ENCODE measurements around the gene WNK2. TPM values are rescaled to one million over a fixed set of nuclear protein-coding genes. Genes with fewer than 3 reads are reported as not detected.
A peak's percentile ranks its signal among the peaks of the same experiment; 100 is the strongest.

The WNK2 gene
- total and polyA plus RNA-seq, 2 of the 4 experiments (the other 2 are of a cell fraction) = not detected

DNA sequence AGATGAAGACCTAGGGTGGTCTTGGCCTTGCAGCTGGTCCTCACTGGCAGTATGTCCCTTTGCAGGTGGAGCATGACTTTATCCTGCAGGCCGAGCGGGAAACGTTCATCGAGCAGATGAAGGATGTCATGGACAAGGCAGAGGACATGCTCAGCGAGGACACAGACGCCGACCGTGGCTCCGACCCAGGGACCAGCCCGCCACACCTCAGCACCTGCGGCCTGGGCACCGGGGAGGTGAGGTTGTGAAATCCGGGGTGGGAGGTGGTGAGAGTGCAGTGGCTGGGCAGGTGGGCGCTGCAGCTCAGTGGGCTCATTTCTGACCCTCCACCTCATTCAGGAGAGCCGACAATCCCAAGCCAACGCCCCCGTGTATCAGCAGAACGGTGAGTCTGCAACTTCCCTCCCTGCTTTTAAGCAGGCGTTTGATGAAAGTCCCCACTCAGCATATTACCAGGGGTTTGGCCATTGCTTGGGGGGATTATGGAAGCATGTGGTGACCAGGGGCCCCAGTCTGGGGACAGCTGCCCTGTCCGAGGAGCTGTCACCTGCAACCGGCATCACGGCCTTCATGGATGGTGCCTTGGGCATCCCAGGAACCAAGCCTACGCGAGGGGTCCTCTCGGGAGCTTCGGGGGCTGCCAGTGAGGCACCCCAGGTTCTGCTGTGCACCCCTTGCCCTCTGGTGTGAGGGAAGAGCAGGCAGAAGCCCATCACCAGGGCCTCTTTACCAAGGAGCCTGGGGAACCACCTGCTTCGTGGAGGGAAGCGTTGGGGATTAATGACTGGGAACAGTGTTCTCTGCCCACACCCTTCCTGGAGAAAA, 84.0 kb downstream of the WNK2 start (continued):
- no peak for TF ChIP-seq MAZ (IDR thresholded peaks at IDR 0.05; ENCODE audit: borderline replicate concordance, low read depth, low read length)

- Histone ChIP-seq H3K4me1 (ENCODE audit: control insufficient read depth, insufficient read depth, low read length) (no peaks in the 10 kb centered on the region), H2BK20ac (ENCODE audit: low read depth, low read length) (no peak overlapping the region), H4K91ac (ENCODE audit: insufficient read depth, low read depth, low read length) (no peak overlapping the region), H4K8ac (ENCODE audit: low read depth in 2 of 2, low read length in 2 of 2) (no peak overlapping the region), H3K14ac (replicated peaks; ENCODE audit: low read depth, low read length) (no peak overlapping the region), H3K4me3 (ENCODE audit: insufficient read depth, low read depth, low read length) (no peak overlapping the region), H4K5ac (ENCODE audit: low read depth, low read length) (no peak overlapping the region), H2AK5ac (ENCODE audit: low read depth, low read length) (no peak overlapping the region), H2BK5ac (ENCODE audit: low read depth, low read length, poor library complexity, severe bottlenecking) (no peak overlapping the region), H2BK15ac (ENCODE audit: low read depth, low read length) (no peak overlapping the region), H4K20me1 (ENCODE audit: insufficient read depth, low read length) (no peaks in the 10 kb centered on the region; the same call in 1 of the 2 replicates), H3K4me2 (ENCODE audit: low read depth, low read length) (no peak overlapping the region), H2AFZ (replicated peaks; ENCODE audit: low read length, poor library complexity) (no peak overlapping the region), H3K18ac (ENCODE audit: low read depth, low read length) (no peak overlapping the region), H3K4ac (ENCODE audit: low read depth, low read length) (no peak overlapping the region), H3K27ac (ENCODE audit: insufficient read depth, low read length) (no peak overlapping the region), H2BK120ac (ENCODE audit: low read depth, low read length) (no peak overlapping the region), H3K9me3 (ENCODE audit: control insufficient read depth, insufficient read depth, low read length) (no peaks in the 10 kb centered on the region), H3K56ac (ENCODE audit: extremely low read depth, insufficient read depth, low read length) (no peak overlapping the region), H3K36me3 (ENCODE audit: control insufficient read depth, insufficient read depth, low read length) (no peaks in the 10 kb centered on the region), H3K9me1 (ENCODE audit: insufficient read depth, low read length) (no peaks in the 10 kb centered on the region), H2AK9ac (replicated peaks; ENCODE audit: low read depth, low read length, poor library complexity) (no peak overlapping the region), H3K23ac (ENCODE audit: low read depth, low read length) (no peak overlapping the region), H3K9ac (ENCODE audit: low read depth, low read length) (no peak overlapping the region), H3K27me3 (ENCODE audit: control insufficient read depth, insufficient read depth, low read length) (peaks cover 8% of the 10 kb centered on the region; the same call in 1 of the 2 replicates), H3K79me1 (ENCODE audit: low read depth in 1 of 2, low read length in 2 of 2) (no peaks in the 10 kb centered on the region)
- dilution Hi-C loops (cut with HindIII; ENCODE audit: low sequenced_read_pairs, unreplicated experiment) = no loop called here
- in situ Hi-C loops (cut with MboI; ENCODE audit: low sequenced_read_pairs) = no loop called here
- WGBS, 2 experiments (ENCODE audit: extremely low coverage in 2 of 2, insufficient read length in 1 of 2) = 50% methylated on average over 2 of the region's 17 CpGs; no CpG with 5 or more reads in 1 of the 2 experiments
- ATAC-seq (ENCODE audit: low read depth) (no peak), DNase-seq (no peak)
- intact Hi-C loops (cut with micrococcal nuclease) = no loop called here
- no TSS peak for BruUV-seq (replicated peaks)
- CTCF ChIA-PET = no interaction called here
- POLR2A ChIA-PET (ENCODE audit: unreplicated experiment) = no interaction called here
- TF ChIP-seq MAFK (IDR thresholded peaks at IDR 0.05; ENCODE audit: low read depth, low read length) = peak; percentile 30; the same call in 1 of the 2 replicates
- no peak for TF ChIP-seq SMC3 (IDR thresholded peaks at IDR 0.05; ENCODE audit: low read depth, low read length)
- no peak for TF ChIP-seq POLR2A (IDR thresholded peaks at IDR 0.05; ENCODE audit: low read depth, low read length)
Measured at GRCh38 chr9:93268551-93269314, 84.8 kb downstream of the WNK2 start.

Measured in IMR-90 (cell line).